Natural killer cell (primary cell): Measurements from ENCODE around the gene SGMS2. TPM values are rescaled to one million over a fixed set of nuclear protein-coding genes. Genes with fewer than 3 reads are reported as not detected.

ENCODE experiments used
- ATAC-seq, 3 donors: fragments of 150-1000 bp in 2 of 3; fragments of 200-7000 bp in 1 of 3; cut with Tn5 transposase; 1 replicate in 1 of 3; 2 replicates in 2 of 3; pipeline ENCODE4 v1.10.0; 2021; ENCODE audit warnings: mild to moderate bottlenecking in 2 of 3, moderate library complexity in 2 of 3
- DNase-seq, 2 donors: peaks; one replicate each; pipeline versions ENCODE4 v3.0.0 to v3.0.0-alpha.2; 2013 to 2021; ENCODE audit warnings: mixed read lengths in 1 of 2
- H3K27ac ChIP-seq: one replicate; pipeline ENCODE4 v1.5.1; 2013; ENCODE audit warnings: mild to moderate bottlenecking, low read length
- H3K27me3 ChIP-seq: one replicate; pipeline ENCODE4 v1.6.1; 2013; ENCODE audit warnings: low read length; ENCODE audit not compliant: control insufficient read depth, insufficient read depth
- H3K36me3 ChIP-seq: one replicate; pipeline ENCODE4 v1.6.1; 2013; ENCODE audit warnings: low read length; ENCODE audit not compliant: control insufficient read depth, insufficient read depth
- H3K4me1 ChIP-seq: one replicate; pipeline ENCODE4 v1.6.1; 2013; ENCODE audit warnings: low read length; ENCODE audit not compliant: control insufficient read depth, insufficient read depth
- H3K4me3 ChIP-seq: one replicate; pipeline ENCODE4 v1.5.1; 2013; ENCODE audit warnings: low read length
- H3K9me3 ChIP-seq: one replicate; pipeline ENCODE4 v1.6.1; 2013; ENCODE audit warnings: low read length; ENCODE audit not compliant: control insufficient read depth, insufficient read depth
- H3K27ac Mint-ChIP-seq, 2 donors: one replicate each; pipeline ENCODE4 v1.8.0; 2022; ENCODE audit warnings: mild to moderate bottlenecking in 2 of 2, mixed read lengths in 2 of 2, moderate library complexity in 1 of 2
- H3K27me3 Mint-ChIP-seq, 2 donors: one replicate each; pipeline ENCODE4 v1.8.0; 2022; ENCODE audit warnings: low read depth in 2 of 2, mixed read lengths in 2 of 2
- H3K36me3 Mint-ChIP-seq: one replicate; pipeline ENCODE4 v1.8.0; 2022; ENCODE audit warnings: mixed read lengths
- H3K4me1 Mint-ChIP-seq, 2 donors: one replicate each; pipeline ENCODE4 v1.8.0; 2022; ENCODE audit warnings: mixed read lengths in 2 of 2
- H3K4me3 Mint-ChIP-seq: one replicate; pipeline ENCODE4 v1.8.0; 2022; ENCODE audit warnings: mild to moderate bottlenecking, moderate library complexity, mixed read lengths
- H3K9me3 Mint-ChIP-seq, 2 donors: one replicate each; pipeline ENCODE4 v1.8.0; 2022; ENCODE audit warnings: mixed read lengths in 2 of 2
- WGBS: methylation state at CpG from one replicate; pipeline ENCODE4 v1.1.7; 2013; ENCODE audit warnings: missing lambda C conversion rate; ENCODE audit not compliant: insufficient coverage; 5-methylcytosine and 5-hydroxymethylcytosine counted together
- intact Hi-C: fragments of 100-400 bp; cut with micrococcal nuclease; formaldehyde crosslinking; loops from one replicate; pipeline ENCODE4 v1.14.2; 2022
- total RNA-seq, 4 donors: library from RNA; stranded (reverse); fragments of 120-200 nt in 1 of 4; gene quantifications; one replicate each; pipeline versions ENCODE4 v1.2.3 to v1.2.4, GENCODE V29; 2013 to 2022
- TF ChIP-seq, protein P1 (sequence below): fragments of 200-600 bp; IDR thresholded peaks from one replicate; pipeline ENCODE4 v1.8.0; 2022; ENCODE audit warnings: antibody characterized with exemption

SGMS2 gene
- total RNA-seq, 3 donors from 2014 or later (not counting 1 experiment from before 2014, with no cell fraction given), result 0.16 to 0.98 (median 0.54) TPM

- H3K9me3 ChIP-seq, result peaks cover 4% of the 10 kb centered on the region
- no peak overlapping the region for H3K27ac ChIP-seq
- Mint-ChIP-seq H3K27me3 (peaks cover 6 to 9% of the 10 kb centered on the region in 2 donors), H3K36me3 (no peaks in the 10 kb centered on the region), H3K4me3 (no peak overlapping the region), H3K4me1 (no peaks in the 10 kb centered on the region), H3K27ac (no peak overlapping the region), H3K9me3 (peaks cover 2 to 3% of the 10 kb centered on the region in 2 donors)
- intact Hi-C loops, result no loop called here
- no peaks in the 10 kb centered on the region for H3K27me3 ChIP-seq
- no peak overlapping the region for H3K4me3 ChIP-seq
- H3K4me1 ChIP-seq, result no peaks in the 10 kb centered on the region
- ATAC-seq (no peak), DNase-seq (peak in 1 of 2 donors; percentile 9)
- 94% methylated on average over 2 of the region's 2 CpGs for WGBS
- TF ChIP-seq, protein P1, sequence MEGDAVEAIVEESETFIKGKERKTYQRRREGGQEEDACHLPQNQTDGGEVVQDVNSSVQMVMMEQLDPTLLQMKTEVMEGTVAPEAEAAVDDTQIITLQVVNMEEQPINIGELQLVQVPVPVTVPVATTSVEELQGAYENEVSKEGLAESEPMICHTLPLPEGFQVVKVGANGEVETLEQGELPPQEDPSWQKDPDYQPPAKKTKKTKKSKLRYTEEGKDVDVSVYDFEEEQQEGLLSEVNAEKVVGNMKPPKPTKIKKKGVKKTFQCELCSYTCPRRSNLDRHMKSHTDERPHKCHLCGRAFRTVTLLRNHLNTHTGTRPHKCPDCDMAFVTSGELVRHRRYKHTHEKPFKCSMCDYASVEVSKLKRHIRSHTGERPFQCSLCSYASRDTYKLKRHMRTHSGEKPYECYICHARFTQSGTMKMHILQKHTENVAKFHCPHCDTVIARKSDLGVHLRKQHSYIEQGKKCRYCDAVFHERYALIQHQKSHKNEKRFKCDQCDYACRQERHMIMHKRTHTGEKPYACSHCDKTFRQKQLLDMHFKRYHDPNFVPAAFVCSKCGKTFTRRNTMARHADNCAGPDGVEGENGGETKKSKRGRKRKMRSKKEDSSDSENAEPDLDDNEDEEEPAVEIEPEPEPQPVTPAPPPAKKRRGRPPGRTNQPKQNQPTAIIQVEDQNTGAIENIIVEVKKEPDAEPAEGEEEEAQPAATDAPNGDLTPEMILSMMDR, result no peak
- H3K36me3 ChIP-seq, result no peaks in the 10 kb centered on the region
Measured at GRCh38 chr4:107780665-107781064, 44.1 kb upstream of the SGMS2 start.

DNA sequence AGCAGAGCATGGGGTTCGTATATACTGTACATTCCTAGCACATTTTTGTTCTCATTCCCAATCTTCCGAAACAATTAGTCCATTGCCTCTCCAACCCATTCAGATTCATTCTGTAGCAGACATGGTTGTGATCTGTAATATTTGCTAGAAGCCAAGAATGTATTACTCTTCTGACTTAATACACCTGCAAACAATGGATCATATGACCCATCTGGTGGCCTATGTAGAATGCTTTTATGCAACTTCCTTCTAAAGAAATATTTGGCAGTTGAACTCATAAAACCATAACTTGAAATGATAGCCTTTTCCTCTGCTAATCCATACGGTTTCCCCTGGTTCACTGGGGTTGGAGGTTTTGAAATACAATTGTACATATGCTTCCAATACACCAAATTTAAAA lies 32.8 kb upstream of the SGMS2 start:
- H3K4me1 ChIP-seq, result no peaks in the 10 kb centered on the region
- no peak overlapping the region for H3K27ac Mint-ChIP-seq
- ATAC-seq (no peak), DNase-seq (no peak)
- no peaks in the 10 kb centered on the region for H3K9me3 Mint-ChIP-seq
- H3K4me3 ChIP-seq, result no peak overlapping the region
- H3K36me3 ChIP-seq, result no peaks in the 10 kb centered on the region
- H3K4me3 Mint-ChIP-seq, result no peak overlapping the region
- TF ChIP-seq, protein P1, result no peak
- H3K36me3 Mint-ChIP-seq, result no peaks in the 10 kb centered on the region
- no peaks in the 10 kb centered on the region for H3K4me1 Mint-ChIP-seq
- peaks cover 6% of the 10 kb centered on the region for H3K9me3 ChIP-seq
- no peak overlapping the region for H3K27ac ChIP-seq
- peaks cover 14 to 20% of the 10 kb centered on the region in 2 donors for H3K27me3 Mint-ChIP-seq
- 95% methylated on average over 2 of the region's 3 CpGs for WGBS
- H3K27me3 ChIP-seq, result no peaks in the 10 kb centered on the region
- intact Hi-C loops, result no loop called here

GRCh38 chr4:107792711-107793110 lies 32.0 kb upstream of the SGMS2 start:
- ATAC-seq (no peak), DNase-seq (no peak)
- no peak overlapping the region for H3K4me3 Mint-ChIP-seq
- H3K27me3 Mint-ChIP-seq, result peaks cover 11 to 17% of the 10 kb centered on the region in 2 donors
- Histone ChIP-seq H3K27me3 (no peaks in the 10 kb centered on the region), H3K4me1 (no peaks in the 10 kb centered on the region), H3K36me3 (no peaks in the 10 kb centered on the region), H3K4me3 (no peak overlapping the region), H3K27ac (no peak overlapping the region), H3K9me3 (peaks cover 6% of the 10 kb centered on the region)
- intact Hi-C loops, result no loop called here
- no peak overlapping the region for H3K27ac Mint-ChIP-seq
- no peaks in the 10 kb centered on the region for H3K9me3 Mint-ChIP-seq
- H3K36me3 Mint-ChIP-seq, result no peaks in the 10 kb centered on the region
- TF ChIP-seq, protein P1, result no peak
- WGBS, result 78% methylated on average over 2 of the region's 2 CpGs
- H3K4me1 Mint-ChIP-seq, result no peaks in the 10 kb centered on the region

DNA sequence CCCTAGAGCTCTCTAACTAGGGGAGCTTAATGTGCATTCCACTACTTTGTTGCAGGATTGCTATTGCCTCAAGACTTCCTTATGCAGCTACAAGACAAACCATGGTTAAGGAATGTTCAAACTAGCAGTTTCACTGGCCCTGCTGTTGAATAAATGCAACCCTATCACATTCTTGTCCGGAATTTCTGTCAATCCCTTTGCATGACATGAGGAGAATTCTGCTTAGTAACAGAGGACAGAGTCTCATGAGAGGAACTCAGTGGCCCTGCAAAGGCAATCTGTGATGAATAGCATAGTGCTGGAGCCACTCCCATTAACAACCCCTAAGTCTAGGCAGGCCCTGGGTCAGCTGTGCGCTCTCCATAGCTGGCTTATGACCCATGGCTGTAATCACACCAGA lies 30.7 kb upstream of the SGMS2 start:
- Mint-ChIP-seq H3K27ac (no peak overlapping the region), H3K27me3 (peaks cover 11 to 17% of the 10 kb centered on the region in 2 donors), H3K9me3 (no peaks in the 10 kb centered on the region), H3K36me3 (no peaks in the 10 kb centered on the region), H3K4me3 (no peak overlapping the region), H3K4me1 (no peaks in the 10 kb centered on the region)
- H3K4me1 ChIP-seq, result no peaks in the 10 kb centered on the region
- WGBS, result 80% methylated on average over 2 of the region's 2 CpGs
- H3K27ac ChIP-seq, result no peak overlapping the region
- ATAC-seq, result no peak
- TF ChIP-seq, protein P1, result no peak
- no peaks in the 10 kb centered on the region for H3K9me3 ChIP-seq
- no peaks in the 10 kb centered on the region for H3K36me3 ChIP-seq
- no peak for DNase-seq
- intact Hi-C loops, result no loop called here
- H3K4me3 ChIP-seq, result no peak overlapping the region
- H3K27me3 ChIP-seq, result no peaks in the 10 kb centered on the region
